CD4-positive, alpha-beta T cell (primary cell): Measurements from ENCODE around the gene TMED4. TPM values are rescaled to one million over a fixed set of nuclear protein-coding genes. Genes with fewer than 3 reads are reported as not detected.

ENCODE experiments used
- ATAC-seq: fragments of 200-7000 bp; cut with Tn5 transposase; one replicate; pipeline ENCODE4 v1.10.0; 2022; ENCODE audit warnings: mild to moderate bottlenecking; ENCODE audit not compliant: poor library complexity
- CTCF ChIA-PET: fragments of 350-600 bp; sonication (Branson Sonifier 250); formaldehyde crosslinking; loops from one replicate; lab custom pipeline; 2021; ENCODE audit warnings: antibody characterized with exemption, inconsistent platforms; lab: Charles Lee
- POLR2A ChIA-PET: fragments of 350-600 bp; sonication (Branson Sonifier 250); formaldehyde crosslinking; loops from one replicate; lab custom pipeline; 2021; ENCODE audit warnings: antibody characterized with exemption, inconsistent platforms; lab: Charles Lee
- DNase-seq, 14 experiments: peaks; one replicate each; pipeline ENCODE4 v3.0.0-alpha.2; 2013 to 2020; ENCODE audit warnings: mixed read lengths in 2 of 14
- H3K27ac ChIP-seq, 2 donors: one replicate each; pipeline versions ENCODE4 v1.5.1 to v1.7.0; 2013; ENCODE audit warnings: low read length in 2 of 2, low read depth in 1 of 2, mild to moderate bottlenecking in 1 of 2
- H3K27me3 ChIP-seq, 2 experiments: 1 replicate in 1 of 2; 2 replicates in 1 of 2; pipeline versions ENCODE4 v1.6.1 to v1.7.0; 2013; ENCODE audit warnings: low read length in 2 of 2, control low read depth in 1 of 2, mild to moderate bottlenecking in 1 of 2, moderate library complexity in 1 of 2; ENCODE audit not compliant: insufficient read depth in 2 of 2, control insufficient read depth in 1 of 2
- H3K36me3 ChIP-seq: one replicate; pipeline ENCODE4 v1.6.1; 2013; ENCODE audit warnings: low read length, control low read depth; ENCODE audit not compliant: insufficient read depth
- H3K4me1 ChIP-seq: one replicate; pipeline ENCODE4 v1.6.1; 2013; ENCODE audit warnings: low read length, control low read depth; ENCODE audit not compliant: insufficient read depth
- H3K4me3 ChIP-seq: one replicate; pipeline ENCODE4 v1.5.1; 2013; ENCODE audit warnings: mild to moderate bottlenecking, low read length, moderate library complexity
- H3K9me3 ChIP-seq, 2 experiments: 1 replicate in 1 of 2; 2 replicates in 1 of 2; pipeline versions ENCODE4 v1.6.1 to v1.7.0; 2013; ENCODE audit warnings: low read length in 2 of 2, mild to moderate bottlenecking in 2 of 2, control low read depth in 1 of 2, moderate library complexity in 1 of 2; ENCODE audit not compliant: control insufficient read depth in 1 of 2, insufficient read depth in 1 of 2
- H3K27ac Mint-ChIP-seq: one replicate; pipeline ENCODE4 v1.8.0; 2020; ENCODE audit warnings: mixed read lengths
- H3K27me3 Mint-ChIP-seq: one replicate; pipeline ENCODE4 v1.8.0; 2021; ENCODE audit warnings: mixed read lengths
- H3K36me3 Mint-ChIP-seq: one replicate; pipeline ENCODE4 v1.8.0; 2021; ENCODE audit warnings: low read depth, mixed read lengths
- H3K4me1 Mint-ChIP-seq: one replicate; pipeline ENCODE4 v1.8.0; 2021; ENCODE audit warnings: low read depth, mixed read lengths
- H3K4me3 Mint-ChIP-seq: one replicate; pipeline ENCODE4 v1.8.0; 2020; ENCODE audit warnings: mild to moderate bottlenecking, mixed read lengths
- H3K9me3 Mint-ChIP-seq: one replicate; pipeline ENCODE4 v1.8.0; 2020; ENCODE audit warnings: mixed read lengths
- intact Hi-C, 2 experiments: fragments of 100-400 bp; cut with DNase I in 1 of 2; cut with micrococcal nuclease in 1 of 2; formaldehyde crosslinking; loops; one replicate each; pipeline versions ENCODE4 v1.15.1 to v1.9.0; 2023 to 2025; cut with DNase I, micrococcal nuclease
- total RNA-seq, 174 experiments: library from RNA in 2 of 174; stranded (reverse) in 2 of 174; gene quantifications; one replicate each; pipeline ENCODE4 v1.2.3 and lab custom pipeline; 2021 to 2026
- TF ChIP-seq, protein P1 (sequence below): fragments of 200-600 bp; IDR thresholded peaks from one replicate; pipeline ENCODE4 v1.8.0; 2022; ENCODE audit warnings: antibody characterized with exemption, mild to moderate bottlenecking

TMED4 gene
- total RNA-seq, 2 experiments from 2014 or later: 134 to 138 TPM

- peak overlapping the region; percentile 84 for H3K27ac Mint-ChIP-seq
- Histone ChIP-seq H3K27ac (peak overlapping the region; percentile 14 to 85), H3K4me1 (peaks cover 88% of the 10 kb centered on the region), H3K36me3 (peaks cover 38% of the 10 kb centered on the region), H3K4me3 (peak overlapping the region; percentile 38), H3K27me3 (no peaks in the 10 kb centered on the region), H3K9me3 (no peaks in the 10 kb centered on the region)
- H3K27me3 Mint-ChIP-seq: no peaks in the 10 kb centered on the region
- H3K4me1 Mint-ChIP-seq: peaks cover 73% of the 10 kb centered on the region
- peak in 2 of 14 experiments; percentile 50 to 57 for DNase-seq
- H3K4me3 Mint-ChIP-seq: peak overlapping the region; percentile 38
- POLR2A ChIA-PET: interaction anchor here (0.5 to 7.0 kb wide), 5 partner anchors 8 to 43 kb away, joined by 3 to 40 read pairs (median 4); partner anchors contain the start of gene OGDH
- peaks cover 62% of the 10 kb centered on the region for H3K36me3 Mint-ChIP-seq
- no peaks in the 10 kb centered on the region for H3K9me3 Mint-ChIP-seq
- TF ChIP-seq, protein P1, sequence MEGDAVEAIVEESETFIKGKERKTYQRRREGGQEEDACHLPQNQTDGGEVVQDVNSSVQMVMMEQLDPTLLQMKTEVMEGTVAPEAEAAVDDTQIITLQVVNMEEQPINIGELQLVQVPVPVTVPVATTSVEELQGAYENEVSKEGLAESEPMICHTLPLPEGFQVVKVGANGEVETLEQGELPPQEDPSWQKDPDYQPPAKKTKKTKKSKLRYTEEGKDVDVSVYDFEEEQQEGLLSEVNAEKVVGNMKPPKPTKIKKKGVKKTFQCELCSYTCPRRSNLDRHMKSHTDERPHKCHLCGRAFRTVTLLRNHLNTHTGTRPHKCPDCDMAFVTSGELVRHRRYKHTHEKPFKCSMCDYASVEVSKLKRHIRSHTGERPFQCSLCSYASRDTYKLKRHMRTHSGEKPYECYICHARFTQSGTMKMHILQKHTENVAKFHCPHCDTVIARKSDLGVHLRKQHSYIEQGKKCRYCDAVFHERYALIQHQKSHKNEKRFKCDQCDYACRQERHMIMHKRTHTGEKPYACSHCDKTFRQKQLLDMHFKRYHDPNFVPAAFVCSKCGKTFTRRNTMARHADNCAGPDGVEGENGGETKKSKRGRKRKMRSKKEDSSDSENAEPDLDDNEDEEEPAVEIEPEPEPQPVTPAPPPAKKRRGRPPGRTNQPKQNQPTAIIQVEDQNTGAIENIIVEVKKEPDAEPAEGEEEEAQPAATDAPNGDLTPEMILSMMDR: no peak
- intact Hi-C loops: no loop called here
- no peak for ATAC-seq
- CTCF ChIA-PET: interaction anchor here (1.2 kb wide), 1 partner anchor 14 kb away, joined by 3 read pairs; no protein-coding TSS in a partner anchor
Measured at GRCh38 chr7:44625526-44626471, 43.8 kb upstream of the TMED4 start.

- no peaks in the 10 kb centered on the region for H3K27me3 ChIP-seq
- H3K4me3 Mint-ChIP-seq: peak overlapping the region; percentile 80
- ChIA-PET POLR2A (interaction anchor here (0.6 to 7.0 kb wide), 5 partner anchors 9 to 48 kb away, joined by 3 to 40 read pairs (median 5); partner anchors contain the start of gene OGDH), CTCF (interaction anchor here (0.6 to 1.8 kb wide), 3 partner anchors 9 to 961 kb away, joined by 3 to 6 read pairs (median 5); no protein-coding TSS in a partner anchor)
- H3K27ac ChIP-seq: peak overlapping the region in 1 of 2 donors; percentile 85
- peak; percentile 21 for ATAC-seq
- no peaks in the 10 kb centered on the region for H3K9me3 ChIP-seq
- peaks cover 79% of the 10 kb centered on the region for H3K4me1 ChIP-seq
- peak in 2 of 14 experiments; percentile 45 to 50 for DNase-seq
- H3K27me3 Mint-ChIP-seq: no peaks in the 10 kb centered on the region
- H3K27ac Mint-ChIP-seq: peak overlapping the region; percentile 84
- H3K36me3 Mint-ChIP-seq: peaks cover 63% of the 10 kb centered on the region
- TF ChIP-seq, protein P1: no peak
- H3K4me3 ChIP-seq: peak overlapping the region; percentile 38
- intact Hi-C loops: no loop called here
- peaks cover 76% of the 10 kb centered on the region for H3K4me1 Mint-ChIP-seq
- H3K9me3 Mint-ChIP-seq: no peaks in the 10 kb centered on the region
- peaks cover 38% of the 10 kb centered on the region for H3K36me3 ChIP-seq
Measured at GRCh38 chr7:44624318-44624717, 42.3 kb upstream of the TMED4 start.

DNA sequence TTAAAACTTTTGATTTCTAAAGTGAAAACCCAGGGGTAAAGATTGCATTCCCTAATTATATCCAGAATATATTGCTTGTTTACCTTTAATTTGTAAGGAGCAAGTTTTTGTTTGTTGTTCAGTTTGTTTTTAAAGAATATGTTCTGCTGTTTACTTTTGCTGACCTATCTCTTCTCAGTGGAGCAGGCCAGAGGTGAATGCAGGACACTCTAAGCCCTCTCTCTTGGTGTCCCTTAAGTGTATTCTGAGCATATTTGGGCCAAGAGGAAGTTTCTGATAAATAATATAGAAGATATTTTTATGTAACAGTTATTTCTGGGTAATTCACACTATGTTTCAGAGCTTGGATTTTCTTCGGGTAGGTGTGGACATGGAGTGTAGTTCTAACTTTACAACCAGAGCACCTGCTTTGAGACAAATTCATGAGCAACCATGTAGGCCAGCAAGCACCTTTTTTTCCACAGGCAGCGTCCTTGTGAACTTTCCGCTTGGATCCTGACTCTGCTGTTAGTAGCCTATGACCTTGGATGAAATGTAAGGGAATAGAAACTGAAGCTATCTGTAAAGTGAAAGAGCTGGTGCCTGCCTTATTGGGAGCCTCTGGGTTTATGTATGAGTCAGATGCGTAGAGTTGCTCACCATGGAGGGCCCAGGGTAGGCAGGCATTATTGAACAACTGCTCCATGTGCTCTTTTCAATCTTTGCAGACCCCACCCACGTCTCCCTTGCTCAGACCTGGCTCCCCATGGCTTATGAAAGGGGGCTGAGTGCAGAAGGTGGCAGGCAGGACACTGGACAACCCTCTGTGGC, 40.5 kb upstream of the TMED4 start:
- peaks cover 67% of the 10 kb centered on the region for H3K36me3 Mint-ChIP-seq

More for the DNA sequence above, 40.5 kb upstream of the TMED4 start:
- ATAC-seq (peak; percentile 67), DNase-seq (peak in 6 of 14 experiments; percentile 22 to 66 (median 58))
- peak overlapping the region in 1 of 2 donors; percentile 85 for H3K27ac ChIP-seq
- peak overlapping the region; percentile 84 for H3K27ac Mint-ChIP-seq
- TF ChIP-seq, protein P1: no peak
- no peaks in the 10 kb centered on the region for H3K27me3 ChIP-seq
- H3K27me3 Mint-ChIP-seq: no peaks in the 10 kb centered on the region
- H3K9me3 Mint-ChIP-seq: no peaks in the 10 kb centered on the region
- peak overlapping the region; percentile 13 for H3K4me3 Mint-ChIP-seq
- H3K4me1 Mint-ChIP-seq: peaks cover 87% of the 10 kb centered on the region
- peaks cover 84% of the 10 kb centered on the region for H3K4me1 ChIP-seq
- CTCF ChIA-PET: interaction anchor here (1.0 to 2.5 kb wide), 3 partner anchors 9 to 16 kb away, joined by 3 to 7 read pairs (median 4); partner anchors contain the start of gene OGDH
- no peaks in the 10 kb centered on the region for H3K9me3 ChIP-seq
- H3K36me3 ChIP-seq: peaks cover 35% of the 10 kb centered on the region
- POLR2A ChIA-PET: interaction anchor here (1.0 to 7.0 kb wide), 5 partner anchors 8 to 16 kb away, joined by 3 to 48 read pairs (median 10); partner anchors contain the start of gene OGDH
- peak overlapping the region; percentile 23 for H3K4me3 ChIP-seq
- intact Hi-C loops: no loop called here
